ENCODE results near the gene ESRRG. TPM values are rescaled to one million over a fixed set of nuclear protein-coding genes. Genes with fewer than 3 reads are reported as not detected.

ESRRG gene
- total and polyA plus RNA-seq, 2 donors (not counting 3 experiments of a cell fraction or from before 2014, with no cell fraction given), result not detected

GRCh38 chr1:216599851-216600250, 123.4 kb downstream of the ESRRG start:
- H3K36me3 ChIP-seq (ENCODE audit: control insufficient read depth in 2 of 2, extremely low read depth in 1 of 2, insufficient read depth in 2 of 2, low read length in 2 of 2), result no peaks in the 10 kb centered on the region
- TF ChIP-seq EZH2 (IDR thresholded peaks at IDR 0.05; ENCODE audit: borderline replicate concordance, low read depth, low read length, severe bottlenecking) (no peak), POLR2A (IDR thresholded peaks at IDR 0.05; ENCODE audit: low read depth, low read length) (no peak), CTCF (IDR thresholded peaks at IDR 0.05; ENCODE audit: extremely low read depth in 1 of 2, insufficient read depth in 1 of 2, low read depth in 1 of 2, low read length in 2 of 2) (no peak), FOS (IDR thresholded peaks at IDR 0.05; ENCODE audit: borderline replicate concordance, insufficient read depth, low read length) (no peak), JUN (IDR thresholded peaks at IDR 0.05; ENCODE audit: borderline replicate concordance, insufficient read depth, insufficient read length, low read depth) (no peak), POLR2AphosphoS5 (IDR thresholded peaks at IDR 0.05; ENCODE audit: insufficient read depth, low read depth, low read length) (no peak), MYC (IDR thresholded peaks at IDR 0.05; ENCODE audit: low read depth, low read length) (no peak), GATA2 (IDR thresholded peaks at IDR 0.05; ENCODE audit: insufficient read depth, insufficient read length, low read depth, low read length) (no peak), MAX (IDR thresholded peaks at IDR 0.05; ENCODE audit: insufficient read depth, insufficient read length) (no peak)
- H3K27me3 ChIP-seq (ENCODE audit: control insufficient read depth in 2 of 2, insufficient read depth in 2 of 2, low read length in 2 of 2), result no peaks in the 10 kb centered on the region
- H4K20me1 ChIP-seq (replicated peaks; ENCODE audit: control insufficient read depth, extremely low read depth, insufficient read depth, low read length), result no peaks in the 10 kb centered on the region
- no peaks in the 10 kb centered on the region for H3K9me3 ChIP-seq (replicated peaks; ENCODE audit: control insufficient read depth, insufficient read depth, low read length)
- H3K4me3 ChIP-seq (replicated peaks in 1 of 3; ENCODE audit: insufficient read depth in 1 of 3, low read depth in 1 of 3, low read length in 3 of 3), result no peak overlapping the region
- CTCF ChIA-PET, result no interaction called here
- dilution Hi-C loops (cut with MboI; ENCODE audit: extremely low pct_ligation_motif_present, low sequenced_read_pairs), result no loop called here
- no peaks in the 10 kb centered on the region for H3K4me1 ChIP-seq (ENCODE audit: control insufficient read depth, extremely low read depth, insufficient read depth, low read length)
- H3K4me2 ChIP-seq (ENCODE audit: insufficient read depth, low read length), result no peak overlapping the region
- DNase-seq (ENCODE audit: low read depth, low spot score), result no peak
- intact Hi-C loops (cut with micrococcal nuclease), result no loop called here
- POLR2A ChIA-PET, result no interaction called here
- H3K27ac ChIP-seq (ENCODE audit: insufficient read depth, low read depth, low read length), result no peak overlapping the region
- no peaks in the 10 kb centered on the region for H3K9me1 ChIP-seq (replicated peaks; ENCODE audit: control insufficient read depth, extremely low read depth, insufficient read depth, low read length)
- no peaks in the 10 kb centered on the region for H3K79me2 ChIP-seq (ENCODE audit: control insufficient read depth, insufficient read depth, low read length)
- no peak overlapping the region for H3K9ac ChIP-seq (replicated peaks; ENCODE audit: extremely low read depth, insufficient read depth, low read length)
- BruUV-seq (replicated peaks), result no TSS peak
- no peak overlapping the region for H2AFZ ChIP-seq (ENCODE audit: low read depth, low read length)
- no peak for FAIRE-seq
